NCI-H524 (cell line): ENCODE results near the gene TPRG1L.

Source experiments
- DNase-seq, 2 experiments: peaks; one replicate each; lab custom pipeline; 2025; lab: John Stamatoyannopoulos, UW

Gene TPRG1L

DNA sequence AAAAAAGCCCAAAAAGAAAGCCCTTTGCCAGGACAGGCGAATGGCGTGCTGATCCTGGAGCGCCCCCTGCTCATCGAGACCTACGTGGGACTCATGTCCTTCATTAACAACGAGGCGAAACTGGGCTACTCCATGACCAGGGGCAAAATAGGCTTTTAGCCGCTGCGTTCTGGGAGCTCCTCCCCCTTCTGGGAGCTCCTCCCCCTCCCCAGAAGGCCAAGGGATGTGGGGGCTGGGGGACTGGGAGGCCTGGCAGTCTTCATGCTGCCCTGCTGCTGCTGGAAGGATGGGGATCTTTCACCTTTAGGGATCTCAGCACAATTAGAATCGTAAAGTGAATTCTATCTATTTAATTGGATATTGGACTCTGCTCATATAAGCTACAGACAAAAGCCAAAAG, 3.6 kb downstream of the TPRG1L start:
- DNase-seq = no peak

- DNase-seq = no peak
Observed at GRCh38 chr1:3629561-3630160, 4.8 kb downstream of the TPRG1L start.

DNA sequence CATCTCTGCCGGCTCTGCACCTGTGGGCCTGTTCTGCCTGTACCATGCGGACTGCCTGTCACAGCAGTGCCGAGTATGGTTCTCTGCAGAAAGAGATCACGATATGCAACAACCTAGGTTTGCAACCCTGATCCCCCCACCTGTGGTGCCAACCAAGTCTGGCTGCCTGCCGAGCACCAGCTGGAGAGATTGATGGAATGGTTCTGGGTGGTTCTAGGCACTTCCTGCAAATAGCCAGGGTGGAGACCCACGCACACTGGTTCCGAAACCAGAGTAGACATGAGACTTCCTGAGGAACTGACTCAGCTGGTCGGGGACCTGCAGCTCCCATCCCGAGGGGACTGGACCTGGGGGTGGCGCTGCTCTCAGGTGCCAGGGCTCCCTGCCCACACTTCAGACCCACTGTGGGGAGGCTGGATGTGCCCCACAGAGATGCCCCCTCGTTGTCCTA, 5.4 kb downstream of the TPRG1L start:
- DNase-seq = no peak

- DNase-seq = peak; percentile 45 to 61
Observed at GRCh38 chr1:3630914-3631313, 6.1 kb downstream of the TPRG1L start.

GRCh38 chr1:3631320-3632260, 6.8 kb downstream of the TPRG1L start:
- peak in 1 of 2 experiments; percentile 40 for DNase-seq

DNA sequence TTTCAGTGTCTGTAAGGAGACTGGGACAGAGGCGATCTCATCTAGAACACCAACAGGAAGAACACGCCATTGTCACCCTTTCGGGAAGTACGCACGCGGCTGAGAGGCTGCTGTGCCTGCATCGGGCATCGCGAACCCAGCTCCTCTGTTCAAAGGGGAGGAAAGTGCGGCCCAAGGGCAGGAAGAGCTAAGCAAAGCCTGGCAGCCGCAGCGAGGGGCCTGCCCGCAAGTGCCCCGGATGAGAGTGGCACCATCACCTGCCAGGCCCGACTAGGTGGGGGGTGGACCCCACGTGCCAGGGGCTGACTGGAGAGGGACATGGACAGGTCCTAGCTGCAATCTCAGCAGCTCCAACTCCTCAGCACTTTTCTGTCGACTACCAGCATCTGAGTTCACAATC, 7.5 kb downstream of the TPRG1L start:
- no peak for DNase-seq

- DNase-seq = no peak
Observed at GRCh38 chr1:3632716-3633343, 8.0 kb downstream of the TPRG1L start.

DNA sequence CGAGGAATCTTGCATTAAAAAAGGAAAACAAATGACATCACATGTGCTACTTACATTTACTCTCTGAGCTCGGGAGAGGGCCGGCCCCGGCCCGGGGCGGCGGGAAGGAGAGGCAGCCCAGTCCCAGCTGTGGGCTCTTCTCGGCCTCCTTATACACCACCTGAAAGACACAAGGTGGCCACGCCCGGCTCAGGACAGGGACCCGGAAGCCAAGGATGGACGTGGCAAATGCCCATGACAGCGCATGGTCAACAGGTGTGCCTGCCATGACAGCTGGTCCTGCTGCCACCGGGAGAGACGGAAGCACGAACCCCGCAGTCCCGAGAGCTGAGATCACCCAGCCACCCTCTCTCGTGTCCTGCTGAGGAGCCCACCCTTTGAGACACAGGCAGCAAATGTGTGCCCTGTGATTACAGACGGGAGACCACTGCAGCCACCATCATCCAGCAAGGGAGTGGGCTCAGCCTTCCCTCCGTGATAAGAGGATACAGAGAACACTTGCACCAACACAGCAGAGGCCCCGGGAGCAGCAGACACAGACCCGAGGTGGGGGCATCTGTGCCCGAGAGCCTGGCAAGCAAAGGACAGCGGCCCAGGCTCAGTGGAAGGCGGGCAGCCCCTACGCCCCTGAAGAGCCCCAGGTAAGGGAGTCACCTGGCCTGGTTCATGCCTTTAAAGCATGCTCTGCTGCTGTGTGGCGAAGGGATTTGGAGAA, 8.7 kb downstream of the TPRG1L start:
- no peak for DNase-seq

- DNase-seq = no peak
Observed at GRCh38 chr1:3634059-3634800, 9.4 kb downstream of the TPRG1L start.

- no peak for DNase-seq
Observed at GRCh38 chr1:3636080-3636479, 11.3 kb downstream of the TPRG1L start.

- no peak for DNase-seq
Observed at GRCh38 chr1:3636531-3636930, 11.7 kb downstream of the TPRG1L start.

GRCh38 chr1:3638027-3638426, 13.2 kb downstream of the TPRG1L start:
- no peak for DNase-seq

GRCh38 chr1:3638676-3639075, 13.9 kb downstream of the TPRG1L start:
- DNase-seq = no peak

DNA sequence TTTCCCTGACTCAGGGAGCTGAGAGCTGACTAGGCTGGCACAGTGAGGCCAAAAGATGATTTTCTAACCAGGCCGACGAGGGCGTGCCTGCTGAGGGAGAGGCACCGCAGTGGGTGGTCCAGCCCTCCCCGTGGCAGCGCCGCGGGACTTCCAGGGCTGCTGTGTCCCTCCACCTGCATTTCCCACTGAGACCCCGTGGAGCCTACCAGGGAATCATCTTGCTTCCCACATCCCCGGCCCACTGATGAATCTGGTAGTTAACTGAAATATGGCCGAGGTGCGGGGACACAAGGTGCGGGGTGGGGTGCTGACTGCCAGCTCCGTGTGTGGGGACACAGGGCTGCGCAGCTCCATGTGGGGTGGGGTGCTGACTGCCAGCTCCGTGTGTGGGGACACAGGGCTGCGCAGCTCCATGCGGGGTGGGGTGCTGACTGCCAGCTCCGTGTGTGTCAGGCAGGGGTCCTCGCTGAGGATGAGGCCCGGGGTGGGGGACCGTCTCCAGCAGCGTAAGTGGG, 14.6 kb downstream of the TPRG1L start:
- no peak for DNase-seq

- no peak for DNase-seq
Observed at GRCh38 chr1:3640121-3640837, 15.5 kb downstream of the TPRG1L start.

- DNase-seq = no peak
Observed at GRCh38 chr1:3641046-3641760, 16.4 kb downstream of the TPRG1L start.

DNA sequence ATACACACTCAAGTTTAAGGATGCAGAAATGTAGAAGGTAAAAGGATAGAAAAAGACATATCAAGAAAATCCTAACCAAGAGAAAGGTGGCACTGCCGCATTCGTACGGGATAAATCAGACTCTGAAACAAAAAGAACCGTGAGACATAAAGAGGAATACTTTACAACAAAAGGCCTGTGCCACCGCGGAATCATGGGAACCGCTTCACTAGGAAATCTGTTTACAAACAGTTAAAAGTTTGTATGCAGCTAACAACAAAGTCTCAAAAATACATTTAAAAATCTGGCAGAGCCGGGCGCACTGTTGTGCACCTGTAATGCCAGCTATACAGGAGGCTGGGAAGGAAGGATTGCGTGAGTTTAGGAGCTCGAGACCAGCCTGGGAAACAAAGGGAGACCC, 17.0 kb downstream of the TPRG1L start:
- DNase-seq = no peak

DNA sequence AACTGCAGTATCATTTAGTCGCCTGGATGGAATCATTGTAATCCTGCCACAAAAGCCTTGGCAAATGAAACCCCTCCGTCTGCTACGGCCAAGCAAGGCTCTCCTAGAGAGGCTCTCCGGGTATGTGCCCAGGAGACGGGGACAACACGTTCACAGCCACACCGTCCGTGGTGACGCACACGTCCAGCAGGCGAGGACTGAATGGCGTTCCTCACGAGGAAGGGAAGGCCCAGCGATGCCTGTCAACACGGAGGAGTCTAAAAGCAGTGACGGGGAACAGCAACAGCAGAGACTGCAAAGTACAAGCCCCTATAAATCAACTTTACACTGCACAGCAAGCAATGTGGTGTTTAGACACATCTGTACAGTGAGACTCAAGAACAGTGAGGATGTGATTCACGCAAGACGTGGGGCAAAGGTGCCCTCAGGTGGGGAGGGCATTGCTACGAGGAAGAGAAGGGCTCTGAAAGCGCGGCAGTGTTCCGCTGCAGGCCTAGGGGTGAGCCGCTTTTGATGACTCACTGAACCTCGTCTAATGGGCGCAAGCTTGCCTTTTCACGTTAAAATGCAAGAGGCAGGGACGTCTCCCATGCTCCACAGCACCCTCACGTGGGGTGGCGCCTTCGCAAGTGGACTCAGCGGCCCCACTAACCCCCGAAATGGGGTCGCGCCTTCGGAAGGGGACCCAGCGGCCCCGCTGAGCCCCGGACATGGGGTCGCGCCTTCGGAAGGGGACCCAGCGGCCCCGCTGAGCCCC, 18.3 kb downstream of the TPRG1L start:
- DNase-seq = no peak

DNA sequence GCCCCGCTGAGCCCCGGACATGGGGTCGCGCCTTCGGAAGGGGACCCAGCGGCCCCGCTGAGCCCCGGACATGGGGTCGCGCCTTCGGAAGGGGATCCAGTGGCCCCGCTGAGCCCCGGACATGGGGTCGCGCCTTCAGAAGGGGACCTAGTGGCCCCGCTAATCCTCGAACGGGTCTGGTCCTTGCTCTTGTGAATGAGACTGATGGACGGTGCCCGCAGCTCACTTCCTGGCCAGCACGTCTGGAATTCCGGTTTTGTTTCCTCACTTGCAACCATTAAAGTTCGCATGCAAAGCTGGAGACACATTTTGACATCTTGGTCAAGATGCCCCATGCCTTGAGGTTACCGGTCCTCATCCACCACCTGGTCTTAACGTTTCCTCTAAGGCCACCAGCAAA, 19.5 kb downstream of the TPRG1L start:
- DNase-seq = no peak
